ENCODE results near the gene GALT. TPM values are rescaled to one million over a fixed set of nuclear protein-coding genes. Genes with fewer than 3 reads are reported as not detected.
A peak's percentile ranks its signal among the peaks of the same experiment; 100 is the strongest.

GALT gene
- total and polyA plus RNA-seq, 2 of the 13 experiments (the other 11 are each of a cell fraction or from before 2014, with no cell fraction given) = 40.4 to 46.3 TPM

- TF ChIP-seq, protein P1, sequence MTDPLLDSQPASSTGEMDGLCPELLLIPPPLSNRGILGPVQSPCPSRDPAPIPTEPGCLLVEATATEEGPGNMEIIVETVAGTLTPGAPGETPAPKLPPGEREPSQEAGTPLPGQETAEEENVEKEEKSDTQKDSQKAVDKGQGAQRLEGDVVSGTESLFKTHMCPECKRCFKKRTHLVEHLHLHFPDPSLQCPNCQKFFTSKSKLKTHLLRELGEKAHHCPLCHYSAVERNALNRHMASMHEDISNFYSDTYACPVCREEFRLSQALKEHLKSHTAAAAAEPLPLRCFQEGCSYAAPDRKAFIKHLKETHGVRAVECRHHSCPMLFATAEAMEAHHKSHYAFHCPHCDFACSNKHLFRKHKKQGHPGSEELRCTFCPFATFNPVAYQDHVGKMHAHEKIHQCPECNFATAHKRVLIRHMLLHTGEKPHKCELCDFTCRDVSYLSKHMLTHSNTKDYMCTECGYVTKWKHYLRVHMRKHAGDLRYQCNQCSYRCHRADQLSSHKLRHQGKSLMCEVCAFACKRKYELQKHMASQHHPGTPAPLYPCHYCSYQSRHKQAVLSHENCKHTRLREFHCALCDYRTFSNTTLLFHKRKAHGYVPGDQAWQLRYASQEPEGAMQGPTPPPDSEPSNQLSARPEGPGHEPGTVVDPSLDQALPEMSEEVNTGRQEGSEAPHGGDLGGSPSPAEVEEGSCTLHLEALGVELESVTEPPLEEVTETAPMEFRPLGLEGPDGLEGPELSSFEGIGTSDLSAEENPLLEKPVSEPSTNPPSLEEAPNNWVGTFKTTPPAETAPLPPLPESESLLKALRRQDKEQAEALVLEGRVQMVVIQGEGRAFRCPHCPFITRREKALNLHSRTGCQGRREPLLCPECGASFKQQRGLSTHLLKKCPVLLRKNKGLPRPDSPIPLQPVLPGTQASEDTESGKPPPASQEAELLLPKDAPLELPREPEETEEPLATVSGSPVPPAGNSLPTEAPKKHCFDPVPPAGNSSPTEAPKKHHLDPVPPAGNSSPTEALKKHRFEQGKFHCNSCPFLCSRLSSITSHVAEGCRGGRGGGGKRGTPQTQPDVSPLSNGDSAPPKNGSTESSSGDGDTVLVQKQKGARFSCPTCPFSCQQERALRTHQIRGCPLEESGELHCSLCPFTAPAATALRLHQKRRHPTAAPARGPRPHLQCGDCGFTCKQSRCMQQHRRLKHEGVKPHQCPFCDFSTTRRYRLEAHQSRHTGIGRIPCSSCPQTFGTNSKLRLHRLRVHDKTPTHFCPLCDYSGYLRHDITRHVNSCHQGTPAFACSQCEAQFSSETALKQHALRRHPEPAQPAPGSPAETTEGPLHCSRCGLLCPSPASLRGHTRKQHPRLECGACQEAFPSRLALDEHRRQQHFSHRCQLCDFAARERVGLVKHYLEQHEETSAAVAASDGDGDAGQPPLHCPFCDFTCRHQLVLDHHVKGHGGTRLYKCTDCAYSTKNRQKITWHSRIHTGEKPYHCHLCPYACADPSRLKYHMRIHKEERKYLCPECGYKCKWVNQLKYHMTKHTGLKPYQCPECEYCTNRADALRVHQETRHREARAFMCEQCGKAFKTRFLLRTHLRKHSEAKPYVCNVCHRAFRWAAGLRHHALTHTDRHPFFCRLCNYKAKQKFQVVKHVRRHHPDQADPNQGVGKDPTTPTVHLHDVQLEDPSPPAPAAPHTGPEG (CRISPR knock-in tag; IDR thresholded peaks at IDR 0.05) = no peak
- no peak for TF ChIP-seq ZNF747 (CRISPR knock-in tag; IDR thresholded peaks at IDR 0.05; ENCODE audit: borderline replicate concordance)
- no peak for TF ChIP-seq ZNF761 (CRISPR knock-in tag; conservative IDR thresholded peaks at IDR 0.05)
- TF ChIP-seq ETS1 (CRISPR knock-in tag; IDR thresholded peaks at IDR 0.05) = no peak
- TF ChIP-seq ZBTB40 (IDR thresholded peaks at IDR 0.05) = peak; percentile 72
- TF ChIP-seq ZBTB40 (CRISPR knock-in tag; IDR thresholded peaks at IDR 0.05) = no peak
- TF ChIP-seq, protein P2, sequence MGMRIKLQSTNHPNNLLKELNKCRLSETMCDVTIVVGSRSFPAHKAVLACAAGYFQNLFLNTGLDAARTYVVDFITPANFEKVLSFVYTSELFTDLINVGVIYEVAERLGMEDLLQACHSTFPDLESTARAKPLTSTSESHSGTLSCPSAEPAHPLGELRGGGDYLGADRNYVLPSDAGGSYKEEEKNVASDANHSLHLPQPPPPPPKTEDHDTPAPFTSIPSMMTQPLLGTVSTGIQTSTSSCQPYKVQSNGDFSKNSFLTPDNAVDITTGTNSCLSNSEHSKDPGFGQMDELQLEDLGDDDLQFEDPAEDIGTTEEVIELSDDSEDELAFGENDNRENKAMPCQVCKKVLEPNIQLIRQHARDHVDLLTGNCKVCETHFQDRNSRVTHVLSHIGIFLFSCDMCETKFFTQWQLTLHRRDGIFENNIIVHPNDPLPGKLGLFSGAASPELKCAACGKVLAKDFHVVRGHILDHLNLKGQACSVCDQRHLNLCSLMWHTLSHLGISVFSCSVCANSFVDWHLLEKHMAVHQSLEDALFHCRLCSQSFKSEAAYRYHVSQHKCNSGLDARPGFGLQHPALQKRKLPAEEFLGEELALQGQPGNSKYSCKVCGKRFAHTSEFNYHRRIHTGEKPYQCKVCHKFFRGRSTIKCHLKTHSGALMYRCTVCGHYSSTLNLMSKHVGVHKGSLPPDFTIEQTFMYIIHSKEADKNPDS (CRISPR knock-in tag; IDR thresholded peaks at IDR 0.05) = no peak
- no peak for TF ChIP-seq REL (CRISPR knock-in tag; conservative IDR thresholded peaks at IDR 0.05)
- no peak for TF ChIP-seq CENPX (CRISPR knock-in tag; IDR thresholded peaks at IDR 0.05)
These were observed 26.1 kb upstream of the GALT start, which contains the start of gene DCTN3 (continued) for GRCh38 chr9:34620061-34620994.

All from HepG2 (cell line).